Jurkat, Clone E6-1 (cell line): ENCODE data around the gene RNF17.
"Not testable (repeated sequence)": the region's sequence is repeated elsewhere in the genome, so short reads cannot be mapped to it uniquely, and the experiment has no call there.

ENCODE experiments used
- DNase-seq: peaks from one replicate; pipeline ENCODE4 v3.0.0-alpha.2; 2011; ENCODE audit warnings: low read depth, low spot score
- H3K4me3 ChIP-seq: 2 replicates; pipeline ENCODE4 v1.5.1; 2011; ENCODE audit warnings: mild to moderate bottlenecking, low read length, control low read depth, moderate library complexity

Gene RNF17

GRCh38 chr13:24741016-24741662 lies 22.8 kb upstream of the RNF17 start:
- no peak overlapping the region for H3K4me3 ChIP-seq
- no peak for DNase-seq

GRCh38 chr13:24741791-24742190 lies 22.2 kb upstream of the RNF17 start:
- DNase-seq = no peak
- no peak overlapping the region for H3K4me3 ChIP-seq

DNA sequence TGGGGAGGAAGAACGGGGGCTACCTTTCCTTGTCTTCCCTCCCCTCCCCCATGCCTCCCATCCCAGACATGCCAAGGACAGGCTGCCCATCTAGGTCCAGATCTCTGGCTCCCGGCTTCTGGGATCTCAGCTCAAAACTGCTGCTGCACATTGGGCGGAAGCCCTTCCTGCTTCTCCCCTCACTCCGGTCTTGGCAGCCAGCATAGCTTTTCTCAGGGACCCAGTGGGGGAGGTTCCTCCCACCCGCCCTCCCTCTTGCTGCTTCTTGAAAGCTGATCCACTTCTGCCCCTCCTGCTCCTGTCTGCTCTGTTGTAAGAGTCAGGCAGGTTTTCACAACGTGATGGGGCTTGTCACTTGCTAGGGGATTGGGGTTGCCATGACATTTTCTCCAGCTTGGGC lies 21.7 kb upstream of the RNF17 start:
- H3K4me3 ChIP-seq = no peak overlapping the region
- DNase-seq = no peak

- H3K4me3 ChIP-seq = no peak overlapping the region
- peak; percentile 62 for DNase-seq
Observed at GRCh38 chr13:24742977-24743376, 21.0 kb upstream of the RNF17 start.

- H3K4me3 ChIP-seq = no peak overlapping the region
- no peak for DNase-seq
Observed at GRCh38 chr13:24744247-24744646, 19.7 kb upstream of the RNF17 start.

DNA sequence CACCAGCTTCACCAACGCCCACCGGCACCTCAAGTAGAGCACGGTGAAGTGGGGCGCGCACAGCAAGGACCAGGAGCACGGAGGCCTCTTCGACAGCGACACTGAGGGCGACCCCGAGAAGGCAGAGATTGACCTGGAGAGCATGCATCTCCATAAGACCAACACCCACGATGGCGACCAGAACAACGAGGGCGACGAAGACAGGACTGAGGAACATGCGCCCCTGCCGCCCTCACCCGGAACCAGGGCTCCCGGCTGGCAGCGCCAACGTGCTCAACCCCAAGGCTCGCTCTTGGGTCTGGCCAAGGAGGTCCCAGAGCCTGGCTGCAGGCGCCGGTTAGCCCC lies 18.5 kb upstream of the RNF17 start:
- DNase-seq = no peak
- H3K4me3 ChIP-seq = no peak overlapping the region

DNA sequence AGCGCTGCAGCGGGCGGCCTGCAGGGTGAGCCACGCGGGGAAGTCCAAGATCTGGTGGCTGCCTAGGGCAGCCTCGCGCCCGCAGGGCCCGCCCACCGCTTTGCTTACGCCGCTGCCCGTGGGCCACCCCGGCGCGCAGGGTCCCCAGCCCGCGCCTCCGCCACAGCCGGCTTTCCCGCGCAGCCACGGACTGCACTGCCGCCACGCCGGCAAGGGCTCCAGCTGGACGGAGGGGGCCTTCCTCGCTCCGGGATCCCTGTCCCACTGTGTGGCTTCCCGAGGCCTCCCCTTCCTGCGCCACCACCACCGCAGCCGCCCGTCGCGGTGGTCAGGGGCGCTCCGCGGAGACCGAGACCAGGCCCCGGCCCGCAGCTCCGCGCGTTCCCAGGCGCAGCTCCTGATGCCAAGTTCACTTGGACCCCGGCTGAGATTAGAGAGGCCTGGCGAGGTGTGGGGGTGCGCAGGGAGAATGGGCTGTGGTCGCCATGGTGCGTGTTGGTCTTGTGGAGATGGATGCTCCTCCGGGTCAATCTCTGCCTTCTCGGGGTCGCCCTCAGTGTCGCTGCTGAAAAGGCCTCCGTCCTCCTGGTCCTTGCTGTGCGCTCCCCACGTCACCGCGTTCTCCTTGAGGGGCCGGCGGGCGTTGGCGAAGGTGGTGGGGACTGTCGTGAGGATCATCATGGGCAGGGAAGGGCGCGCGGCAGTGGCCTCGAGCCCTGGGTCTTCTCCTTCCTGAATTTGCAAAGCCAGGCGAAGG lies 17.9 kb upstream of the RNF17 start:
- H3K4me3 ChIP-seq = no peak overlapping the region
- DNase-seq = no peak

- no peak overlapping the region for H3K4me3 ChIP-seq
Observed at GRCh38 chr13:24746618-24747247, 17.2 kb upstream of the RNF17 start.

GRCh38 chr13:24747248-24748060 lies 16.5 kb upstream of the RNF17 start:
- DNase-seq = no peak
- peak overlapping the region; percentile 20 for H3K4me3 ChIP-seq

More at GRCh38 chr13:24746618-24747247, 17.2 kb upstream of the RNF17 start:
- no peak for DNase-seq

- DNase-seq = no peak
- no peak overlapping the region for H3K4me3 ChIP-seq
Observed at GRCh38 chr13:24748061-24748400, 15.9 kb upstream of the RNF17 start.

DNA sequence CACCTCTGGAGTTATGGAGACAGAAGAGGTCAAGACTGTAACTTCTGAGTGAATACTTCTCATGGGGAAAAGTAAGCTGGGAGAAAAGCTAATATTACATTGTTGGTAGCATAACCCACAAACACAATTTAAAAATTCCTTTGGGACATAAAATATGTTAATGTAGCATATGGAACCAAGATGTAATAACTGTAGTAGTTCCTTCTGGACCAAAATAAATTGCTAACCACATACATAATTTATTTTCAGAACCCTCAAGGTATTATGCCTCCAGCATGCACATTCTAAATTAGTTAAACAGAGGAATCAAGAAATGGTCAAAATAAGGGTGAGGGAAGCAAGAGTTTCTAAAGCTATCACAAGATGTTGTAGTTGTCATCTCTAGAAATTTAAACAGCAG lies 4.8 kb upstream of the RNF17 start:
- no peak for DNase-seq
- no peak overlapping the region for H3K4me3 ChIP-seq

GRCh38 chr13:24764276-24764630 lies 284 bp downstream of the RNF17 start:
- DNase-seq = no peak
- no peak overlapping the region for H3K4me3 ChIP-seq

GRCh38 chr13:24777171-24777570 lies 13.2 kb downstream of the RNF17 start:
- DNase-seq = no peak
- no peak overlapping the region for H3K4me3 ChIP-seq

- DNase-seq = no peak
- no peak overlapping the region for H3K4me3 ChIP-seq
Observed at GRCh38 chr13:24784319-24784718, 20.4 kb downstream of the RNF17 start.

DNA sequence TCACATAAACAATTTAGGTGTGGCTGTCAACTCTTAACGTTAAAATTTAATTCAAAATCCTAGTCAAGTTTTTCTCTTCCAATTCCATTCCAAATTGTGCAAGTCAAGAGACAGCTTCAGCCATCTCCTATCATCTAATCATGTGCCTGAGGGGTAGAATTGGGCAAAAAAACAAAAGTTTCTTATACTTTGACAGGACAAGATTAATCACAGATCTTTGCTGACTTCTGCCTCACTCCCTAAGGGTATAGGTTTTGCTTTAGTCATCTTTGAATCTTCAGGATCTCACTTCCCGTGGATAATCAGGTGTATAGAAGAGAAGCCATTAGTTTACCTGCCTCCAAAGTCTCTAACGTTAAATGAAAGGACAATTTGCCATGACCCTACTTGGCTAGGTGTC lies 24.6 kb downstream of the RNF17 start:
- no peak overlapping the region for H3K4me3 ChIP-seq
- no peak for DNase-seq

GRCh38 chr13:24802074-24802473 lies 38.1 kb downstream of the RNF17 start:
- no peak overlapping the region for H3K4me3 ChIP-seq
- no peak for DNase-seq

DNA sequence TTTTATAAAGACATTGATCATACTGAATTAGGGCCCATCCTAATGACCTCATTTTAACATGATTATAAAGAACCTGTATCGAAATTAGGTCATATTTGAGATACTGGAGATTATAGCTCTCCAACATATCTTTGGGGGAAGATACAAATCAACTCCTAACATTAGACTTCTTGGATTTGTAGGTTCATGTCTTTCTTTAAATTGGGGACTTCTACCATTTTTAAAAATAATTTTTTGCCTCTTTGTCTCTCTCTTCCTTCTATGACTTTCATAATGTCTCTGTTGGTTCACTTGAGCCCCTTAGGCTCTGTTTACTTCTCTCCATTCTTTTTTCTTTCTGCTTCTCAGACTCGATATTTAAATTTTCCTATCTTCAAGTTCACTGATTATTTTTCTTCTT lies 57.2 kb downstream of the RNF17 start:
- no peak overlapping the region for H3K4me3 ChIP-seq
- no peak for DNase-seq

DNA sequence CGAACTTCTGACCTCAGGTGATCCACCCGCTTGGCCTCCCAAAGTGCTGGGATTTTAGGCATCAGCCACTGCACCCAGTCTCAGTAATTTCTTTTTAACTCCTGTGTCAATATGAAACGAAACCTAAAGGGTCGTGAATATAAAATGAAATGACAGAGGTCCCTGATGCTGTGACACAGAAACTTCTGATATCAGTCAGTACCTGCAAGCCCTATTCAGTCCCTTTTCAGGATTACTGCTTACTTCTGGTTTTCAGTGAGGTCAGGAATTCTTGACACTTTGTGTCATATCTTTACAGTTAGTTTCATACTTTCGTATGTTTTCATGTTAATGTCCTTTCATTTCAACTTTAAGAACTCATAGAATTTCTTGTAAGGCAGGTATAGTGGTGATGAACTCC lies 58.7 kb downstream of the RNF17 start:
- no peak overlapping the region for H3K4me3 ChIP-seq
- no peak for DNase-seq

- not testable (repeated sequence) for DNase-seq, H3K4me3 ChIP-seq
Observed at GRCh38 chr13:24823122-24823710, 59.2 kb downstream of the RNF17 start.

DNA sequence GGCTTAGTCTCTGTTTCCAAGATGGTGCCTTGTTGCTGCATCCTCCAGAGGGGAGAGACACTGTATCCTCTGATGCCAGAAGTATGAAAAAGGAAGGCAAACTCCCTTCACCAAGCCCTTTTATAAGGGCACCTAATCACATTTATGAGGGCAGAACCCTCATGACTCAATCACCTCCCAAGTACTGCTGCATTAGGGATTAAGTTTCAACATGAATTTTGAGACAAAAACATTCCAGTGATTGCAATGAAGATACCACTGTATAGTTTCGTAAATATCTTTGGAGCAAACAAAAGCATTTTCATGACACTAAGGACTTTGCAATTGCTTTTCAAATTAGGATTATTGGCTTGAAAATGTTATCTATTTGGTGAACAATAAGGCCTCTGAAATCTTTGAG lies 63.8 kb downstream of the RNF17 start:
- no peak for DNase-seq
- no peak overlapping the region for H3K4me3 ChIP-seq
